ENCODE data around the gene F2R. TPM values are rescaled to one million over a fixed set of nuclear protein-coding genes. Genes with fewer than 3 reads are reported as not detected.

The F2R gene
- total and polyA plus RNA-seq, 2 donors (not counting 3 experiments of a cell fraction or from before 2014, with no cell fraction given): 342 to 599 TPM

DNA sequence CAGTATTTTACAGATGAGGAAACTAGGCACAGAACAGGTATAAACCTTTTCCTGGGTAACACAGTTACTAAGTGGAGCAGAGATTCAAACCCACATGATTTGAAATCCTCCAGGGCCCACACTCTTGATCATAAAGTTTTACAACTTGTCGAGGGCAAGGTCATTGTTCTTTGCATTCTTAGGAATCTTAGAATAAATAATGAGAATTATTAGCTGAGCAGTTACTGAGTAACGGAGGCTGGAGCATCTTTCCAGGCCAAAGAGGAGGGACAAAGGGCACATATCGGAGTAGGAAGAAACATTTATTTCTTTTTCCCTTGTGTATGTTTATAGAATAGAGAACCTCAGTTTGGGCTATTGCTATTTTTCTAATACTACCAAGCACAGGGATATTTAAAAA is 27.1 kb upstream of the F2R start:
- H3K4me2 ChIP-seq (ENCODE audit: insufficient read depth, low read length): peak overlapping the region; percentile 52
- peak; percentile 53 for DNase-seq (ENCODE audit: low read depth, low spot score)
- peak; percentile 40 for FAIRE-seq
- no peaks in the 10 kb centered on the region for H4K20me1 ChIP-seq (replicated peaks; ENCODE audit: control insufficient read depth, extremely low read depth, insufficient read depth, low read length)
- H3K9me1 ChIP-seq (replicated peaks; ENCODE audit: control insufficient read depth, extremely low read depth, insufficient read depth, low read length): no peaks in the 10 kb centered on the region
- no peaks in the 10 kb centered on the region for H3K9me3 ChIP-seq (replicated peaks; ENCODE audit: control insufficient read depth, insufficient read depth, low read length)
- POLR2A ChIA-PET: no interaction called here
- intact Hi-C loops (cut with micrococcal nuclease): loop anchor here (2.0 kb wide), 1 partner anchor 28 kb away; no protein-coding TSS in a partner anchor
- no peaks in the 10 kb centered on the region for H3K27me3 ChIP-seq (ENCODE audit: control insufficient read depth in 2 of 2, insufficient read depth in 2 of 2, low read length in 2 of 2)
- dilution Hi-C loops (cut with MboI; ENCODE audit: extremely low pct_ligation_motif_present, low sequenced_read_pairs): loop anchor here (25.0 kb wide), 1 partner anchor 123 kb away; the partner anchor contains the start of gene F2RL1
- no peaks in the 10 kb centered on the region for H3K36me3 ChIP-seq (ENCODE audit: control insufficient read depth in 2 of 2, extremely low read depth in 1 of 2, insufficient read depth in 2 of 2, low read length in 2 of 2)
- no peak for TF ChIP-seq POLR2A (IDR thresholded peaks at IDR 0.05; ENCODE audit: low read depth, low read length)
- no peak for TF ChIP-seq FOS (IDR thresholded peaks at IDR 0.05; ENCODE audit: borderline replicate concordance, insufficient read depth, low read length)
- BruUV-seq (replicated peaks): no TSS peak
- no peaks in the 10 kb centered on the region for H3K79me2 ChIP-seq (ENCODE audit: control insufficient read depth, insufficient read depth, low read length)
- H2AFZ ChIP-seq (ENCODE audit: low read depth, low read length): no peak overlapping the region
- peak overlapping the region; percentile 65 for H3K9ac ChIP-seq (replicated peaks; ENCODE audit: extremely low read depth, insufficient read depth, low read length)
- H3K4me3 ChIP-seq (replicated peaks in 1 of 3; ENCODE audit: insufficient read depth in 1 of 3, low read depth in 1 of 3, low read length in 3 of 3): no peak overlapping the region
- H3K27ac ChIP-seq (ENCODE audit: insufficient read depth, low read depth, low read length): peak overlapping the region; percentile 91
- peaks cover 76% of the 10 kb centered on the region for H3K4me1 ChIP-seq (ENCODE audit: control insufficient read depth, extremely low read depth, insufficient read depth, low read length)
- CTCF ChIA-PET: interaction anchor here (0.9 to 7.1 kb wide), 11 partner anchors 15 to 105 kb away, joined by 3 to 41 read pairs (median 5); partner anchors contain the start of gene F2R

- no peaks in the 10 kb centered on the region for H3K9me3 ChIP-seq (replicated peaks; ENCODE audit: control insufficient read depth, insufficient read depth, low read length)
- no peak overlapping the region for H2AFZ ChIP-seq (ENCODE audit: low read depth, low read length)
- DNase-seq (ENCODE audit: low read depth, low spot score) (peak; percentile 86), FAIRE-seq (peak; percentile 82)
- ChIA-PET CTCF (interaction anchor here (0.7 to 7.1 kb wide), 14 partner anchors 15 to 106 kb away, joined by 3 to 41 read pairs (median 4); partner anchors contain the start of gene F2R), POLR2A (interaction anchor here (1.1 kb wide), 1 partner anchor 102 kb away, joined by 3 read pairs; no protein-coding TSS in a partner anchor)
- dilution Hi-C loops (cut with MboI; ENCODE audit: extremely low pct_ligation_motif_present, low sequenced_read_pairs) (loop anchor here (25.0 kb wide), 1 partner anchor 123 kb away; the partner anchor contains the start of gene F2RL1), intact Hi-C loops (cut with micrococcal nuclease) (loop anchor here (2.0 kb wide), 1 partner anchor 29 kb away; no protein-coding TSS in a partner anchor)
- TSS peak; percentile 81 for BruUV-seq (replicated peaks)
- no peaks in the 10 kb centered on the region for H3K9me1 ChIP-seq (replicated peaks; ENCODE audit: control insufficient read depth, extremely low read depth, insufficient read depth, low read length)
- peak overlapping the region; percentile 91 for H3K27ac ChIP-seq (ENCODE audit: insufficient read depth, low read depth, low read length)
- peaks cover 69% of the 10 kb centered on the region for H3K4me1 ChIP-seq (ENCODE audit: control insufficient read depth, extremely low read depth, insufficient read depth, low read length)
- no peaks in the 10 kb centered on the region for H3K79me2 ChIP-seq (ENCODE audit: control insufficient read depth, insufficient read depth, low read length)
- no peaks in the 10 kb centered on the region for H3K27me3 ChIP-seq (ENCODE audit: control insufficient read depth in 2 of 2, insufficient read depth in 2 of 2, low read length in 2 of 2)
- no peaks in the 10 kb centered on the region for H3K36me3 ChIP-seq (ENCODE audit: control insufficient read depth in 2 of 2, extremely low read depth in 1 of 2, insufficient read depth in 2 of 2, low read length in 2 of 2)
- TF ChIP-seq POLR2AphosphoS5 (IDR thresholded peaks at IDR 0.05; ENCODE audit: insufficient read depth, low read depth, low read length) (peak; percentile 59), EZH2 (IDR thresholded peaks at IDR 0.05; ENCODE audit: borderline replicate concordance, low read depth, low read length, severe bottlenecking) (no peak), GATA2 (IDR thresholded peaks at IDR 0.05; ENCODE audit: insufficient read depth, insufficient read length, low read depth, low read length) (no peak), FOS (IDR thresholded peaks at IDR 0.05; ENCODE audit: borderline replicate concordance, insufficient read depth, low read length) (peak; percentile 82), MYC (IDR thresholded peaks at IDR 0.05; ENCODE audit: low read depth, low read length) (no peak), JUN (IDR thresholded peaks at IDR 0.05; ENCODE audit: borderline replicate concordance, insufficient read depth, insufficient read length, low read depth) (peak; percentile 87), POLR2A (IDR thresholded peaks at IDR 0.05; ENCODE audit: low read depth, low read length) (no peak)
- TF ChIP-seq, protein P1, sequence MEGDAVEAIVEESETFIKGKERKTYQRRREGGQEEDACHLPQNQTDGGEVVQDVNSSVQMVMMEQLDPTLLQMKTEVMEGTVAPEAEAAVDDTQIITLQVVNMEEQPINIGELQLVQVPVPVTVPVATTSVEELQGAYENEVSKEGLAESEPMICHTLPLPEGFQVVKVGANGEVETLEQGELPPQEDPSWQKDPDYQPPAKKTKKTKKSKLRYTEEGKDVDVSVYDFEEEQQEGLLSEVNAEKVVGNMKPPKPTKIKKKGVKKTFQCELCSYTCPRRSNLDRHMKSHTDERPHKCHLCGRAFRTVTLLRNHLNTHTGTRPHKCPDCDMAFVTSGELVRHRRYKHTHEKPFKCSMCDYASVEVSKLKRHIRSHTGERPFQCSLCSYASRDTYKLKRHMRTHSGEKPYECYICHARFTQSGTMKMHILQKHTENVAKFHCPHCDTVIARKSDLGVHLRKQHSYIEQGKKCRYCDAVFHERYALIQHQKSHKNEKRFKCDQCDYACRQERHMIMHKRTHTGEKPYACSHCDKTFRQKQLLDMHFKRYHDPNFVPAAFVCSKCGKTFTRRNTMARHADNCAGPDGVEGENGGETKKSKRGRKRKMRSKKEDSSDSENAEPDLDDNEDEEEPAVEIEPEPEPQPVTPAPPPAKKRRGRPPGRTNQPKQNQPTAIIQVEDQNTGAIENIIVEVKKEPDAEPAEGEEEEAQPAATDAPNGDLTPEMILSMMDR (IDR thresholded peaks at IDR 0.05; ENCODE audit: extremely low read depth in 1 of 2, insufficient read depth in 1 of 2, low read depth in 1 of 2, low read length in 2 of 2): no peak
- TF ChIP-seq, protein P2, sequence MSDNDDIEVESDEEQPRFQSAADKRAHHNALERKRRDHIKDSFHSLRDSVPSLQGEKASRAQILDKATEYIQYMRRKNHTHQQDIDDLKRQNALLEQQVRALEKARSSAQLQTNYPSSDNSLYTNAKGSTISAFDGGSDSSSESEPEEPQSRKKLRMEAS (IDR thresholded peaks at IDR 0.05; ENCODE audit: insufficient read depth, insufficient read length): no peak
- peak overlapping the region; percentile 52 for H3K4me2 ChIP-seq (ENCODE audit: insufficient read depth, low read length)
- no peaks in the 10 kb centered on the region for H4K20me1 ChIP-seq (replicated peaks; ENCODE audit: control insufficient read depth, extremely low read depth, insufficient read depth, low read length)
- no peak overlapping the region for H3K4me3 ChIP-seq (replicated peaks in 1 of 3; ENCODE audit: insufficient read depth in 1 of 3, low read depth in 1 of 3, low read length in 3 of 3)
- peak overlapping the region; percentile 65 for H3K9ac ChIP-seq (replicated peaks; ENCODE audit: extremely low read depth, insufficient read depth, low read length)
Measured at GRCh38 chr5:76689321-76690036, 26.4 kb upstream of the F2R start.

Measured in endothelial cell of umbilical vein (primary cell).